HepG2 (cell line): ENCODE measurements around the gene AP4M1. TPM values are rescaled to one million over a fixed set of nuclear protein-coding genes. Genes with fewer than 3 reads are reported as not detected.

ENCODE experiments used
- ATAC-seq: fragments of 200-7000 bp; cut with Tn5 transposase; 3 replicates; pipeline ENCODE4 v1.9.1; 2020; ENCODE audit warnings: mild to moderate bottlenecking, moderate library complexity
- BruUV-seq: library from RNA; stranded (reverse); fragments of 400-500 nt; replicated peaks from 2 replicates; lab custom pipeline; 2021; lab: Mats Ljungman, UMichigan
- CTCF ChIA-PET: fragments of 300-600 bp; formaldehyde crosslinking; extraction: SDS; loops from one replicate; lab custom pipeline; 2021; ENCODE audit warnings: low total read pairs, inconsistent platforms, low intra/inter-chr PET ratio; lab: Yijun Ruan, JAX
- POLR2A ChIA-PET: fragments of 350-600 bp; sonication (Branson Sonifier 250); formaldehyde crosslinking; loops from one replicate; lab custom pipeline; 2020; ENCODE audit warnings: antibody characterized with exemption, inconsistent platforms; lab: Yijun Ruan, JAX
- DNase-seq: peaks from one replicate; pipeline ENCODE4 v3.0.0-alpha.2; 2015; ENCODE audit warnings: low spot score
- FAIRE-seq: peaks from 3 replicates; lab custom pipeline; 2011; peaks lifted over from hg19 to GRCh38; lab: Jason Lieb, UNC
- H2AFZ ChIP-seq: one replicate; pipeline ENCODE4 v1.6.1; 2011; ENCODE audit warnings: low read length, inconsistent platforms
- H3K27ac ChIP-seq: fragments of 300-600 bp; 3 replicates; pipeline ENCODE4 v1.8.0; 2011; ENCODE audit warnings: mixed run types, mild to moderate bottlenecking, mixed read lengths, low read length, inconsistent platforms; ENCODE audit not compliant: insufficient read depth; ENCODE audit errors: extremely low read length
- H3K27me3 ChIP-seq, 2 experiments: fragments of 200-600 bp in 1 of 2; 2 replicates in 1 of 2; 3 replicates in 1 of 2; pipeline versions ENCODE4 v1.6.0 to v1.8.0; 2011; ENCODE audit warnings: low read length in 2 of 2, mild to moderate bottlenecking in 2 of 2, moderate library complexity in 2 of 2, inconsistent platforms in 1 of 2; ENCODE audit not compliant: insufficient read depth in 2 of 2, control insufficient read depth in 1 of 2
- H3K36me3 ChIP-seq, 2 experiments: fragments of 200-600 bp in 1 of 2; replicated peaks in 1 of 2; 2 replicates in 1 of 2; 3 replicates in 1 of 2; pipeline versions ENCODE4 v1.5.1 to v1.8.0; 2011; ENCODE audit warnings: low read length in 2 of 2, inconsistent platforms in 1 of 2; ENCODE audit not compliant: insufficient read depth in 2 of 2, control insufficient read depth in 1 of 2
- H3K4me1 ChIP-seq: 2 replicates; pipeline ENCODE4 v1.5.1; 2012; ENCODE audit warnings: low read length, inconsistent platforms; ENCODE audit not compliant: insufficient read depth
- H3K4me2 ChIP-seq: 2 replicates; pipeline ENCODE4 v1.6.0; 2011; ENCODE audit warnings: low read depth, low read length, inconsistent platforms
- H3K4me3 ChIP-seq, 3 experiments: fragments of 200-600 bp in 1 of 3; sonication (generic), shearing (Covaris generic) in 1 of 3; replicated peaks in 1 of 3; 2 replicates each; pipeline ENCODE4 v1.5.1; 2011 to 2016; ENCODE audit warnings: low read length in 3 of 3, inconsistent platforms in 2 of 3, low read depth in 2 of 3, mild to moderate bottlenecking in 2 of 3, control low read depth in 1 of 3, mixed read lengths in 1 of 3; ENCODE audit not compliant: insufficient read depth in 1 of 3
- H3K79me2 ChIP-seq: one replicate; pipeline ENCODE4 v1.6.1; 2011; ENCODE audit warnings: low read length, inconsistent platforms; ENCODE audit not compliant: insufficient read depth
- H3K9ac ChIP-seq: 2 replicates; pipeline ENCODE4 v1.6.0; 2011; ENCODE audit warnings: mild to moderate bottlenecking, low read depth, low read length, inconsistent platforms; ENCODE audit not compliant: insufficient read depth
- H3K9me3 ChIP-seq: 2 replicates; pipeline ENCODE4 v1.5.1; 2012; ENCODE audit warnings: mild to moderate bottlenecking, low read length
- H4K20me1 ChIP-seq: 2 replicates; pipeline ENCODE4 v1.6.0; 2011; ENCODE audit warnings: inconsistent platforms, mild to moderate bottlenecking, low read length, moderate library complexity; ENCODE audit not compliant: insufficient read depth
- AGO2 ChIP-seq: fragments of 200-400 bp; formaldehyde crosslinking; optimal IDR thresholded peaks from 2 replicates; pipeline ENCODE3; 2017; ENCODE audit warnings: mild to moderate bottlenecking, low read depth, low read length, moderate library complexity
- BHLHE40 ChIP-seq: IDR thresholded peaks from 2 replicates; pipeline ENCODE4 v1.6.1; 2011; ENCODE audit warnings: low read length, improper control_type of control experiment
- CEBPB ChIP-seq: IDR thresholded peaks from 2 replicates; pipeline ENCODE4 v1.6.1; 2011; ENCODE audit warnings: low read depth, low read length, improper control_type of control experiment, borderline replicate concordance
- EED ChIP-seq: sonication (generic); formaldehyde crosslinking; IDR thresholded peaks from 2 replicates; pipeline ENCODE4 v1.5.0; 2020; ENCODE audit warnings: mild to moderate bottlenecking, missing genetic modification reagents
- FOXA3 ChIP-seq: IDR thresholded peaks from 2 replicates; pipeline ENCODE4 v1.6.1; 2016; ENCODE audit warnings: missing genetic modification reagents, missing compliant biosample characterization
- HIVEP1 ChIP-seq: sonication (generic); formaldehyde crosslinking; IDR thresholded peaks from 2 replicates; pipeline ENCODE4 v1.4.0; 2020; ENCODE audit warnings: mild to moderate bottlenecking, missing genetic modification reagents
- HNRNPLL ChIP-seq: fragments of 200-400 bp; formaldehyde crosslinking; IDR thresholded peaks from 2 replicates; pipeline ENCODE4 v1.6.1; 2017; ENCODE audit warnings: mild to moderate bottlenecking, low read depth, low read length; ENCODE audit not compliant: poor library complexity, severe bottlenecking
- IKZF4 ChIP-seq: sonication (generic); formaldehyde crosslinking; IDR thresholded peaks from 2 replicates; pipeline ENCODE4 v1.5.1; 2020; ENCODE audit warnings: borderline replicate concordance, mild to moderate bottlenecking, low read depth, missing genetic modification reagents; ENCODE audit errors: not compliant biosample characterization
- JUN ChIP-seq: sonication (generic); formaldehyde crosslinking; IDR thresholded peaks from 2 replicates; pipeline ENCODE4 v1.4.0; 2020; ENCODE audit warnings: mild to moderate bottlenecking, missing genetic modification reagents
- KLF16 ChIP-seq, 2 experiments: sonication (generic) in 1 of 2; formaldehyde crosslinking in 1 of 2; IDR thresholded peaks; 2 replicates each; pipeline versions ENCODE4 v1.6.1 to v1.8.0; 2016 to 2023; ENCODE audit warnings: missing genetic modification reagents in 2 of 2, missing compliant biosample characterization in 1 of 2
- LCORL ChIP-seq, 2 experiments: fragments of 450-650 bp in 1 of 2; sonication (generic) in 1 of 2; formaldehyde crosslinking in 1 of 2; IDR thresholded peaks; 2 replicates each; pipeline versions ENCODE4 v1.5.0 to v1.6.1; 2017 to 2020; ENCODE audit warnings: antibody characterized with exemption in 1 of 2, missing genetic modification reagents in 1 of 2
- NR2F1 ChIP-seq, 2 experiments: fragments of 450-650 bp in 1 of 2; formaldehyde crosslinking in 1 of 2; IDR thresholded peaks; 2 replicates each; pipeline versions ENCODE4 v1.5.0 to v1.6.1; 2016 to 2020; ENCODE audit warnings: mild to moderate bottlenecking in 1 of 2, missing compliant biosample characterization in 1 of 2, missing genetic modification reagents in 1 of 2, moderate library complexity in 1 of 2
- NR2F6 ChIP-seq, 2 experiments: IDR thresholded peaks; 2 replicates each; pipeline ENCODE4 v1.6.1; 2016; ENCODE audit warnings: antibody characterized with exemption in 1 of 2, mild to moderate bottlenecking in 1 of 2
- POLR2G ChIP-seq: fragments of 200-400 bp; formaldehyde crosslinking; IDR thresholded peaks from 2 replicates; pipeline ENCODE4 v1.6.1; 2018; ENCODE audit warnings: mild to moderate bottlenecking, low read depth, low read length, moderate library complexity
- RARA ChIP-seq: IDR thresholded peaks from 2 replicates; pipeline ENCODE4 v1.6.1; 2016; ENCODE audit warnings: missing genetic modification reagents, missing compliant biosample characterization
- SNAPC4 ChIP-seq: sonication (generic); formaldehyde crosslinking; IDR thresholded peaks from 2 replicates; pipeline ENCODE4 v1.4.0; 2020; ENCODE audit warnings: mild to moderate bottlenecking, missing genetic modification reagents
- TRIM24 ChIP-seq: sonication (generic); formaldehyde crosslinking; IDR thresholded peaks from 2 replicates; pipeline ENCODE4 v1.8.0; 2022; ENCODE audit warnings: mild to moderate bottlenecking, missing genetic modification reagents
- XRCC5 ChIP-seq: fragments of 200-400 bp; formaldehyde crosslinking; optimal IDR thresholded peaks from 2 replicates; pipeline ENCODE3; 2017; ENCODE audit warnings: mild to moderate bottlenecking, low read length
- ZNF326 ChIP-seq: sonication (generic); formaldehyde crosslinking; IDR thresholded peaks from 2 replicates; pipeline ENCODE4 v1.4.0; 2020; ENCODE audit warnings: missing genetic modification reagents, borderline replicate concordance
- ZNF788 ChIP-seq: sonication (generic); formaldehyde crosslinking; IDR thresholded peaks from 2 replicates; pipeline ENCODE4 v1.5.0; 2020; ENCODE audit warnings: mild to moderate bottlenecking, missing genetic modification reagents, borderline replicate concordance
- WGBS: methylation state at CpG from one replicate; pipeline ENCODE4 v1.1.6; 2017; ENCODE audit warnings: low lambda C conversion rate; 5-methylcytosine and 5-hydroxymethylcytosine counted together
- in situ Hi-C: cut with HindIII; loops from 2 replicates; pipeline ENCODE4 v1.10.0; 2017; ENCODE audit warnings: low pct_unique_long_range_greater_than_20kb; ENCODE audit not compliant: extremely low pct_ligation_motif_present
- intact Hi-C: fragments of 100-400 bp; cut with micrococcal nuclease; formaldehyde crosslinking; loops from one replicate; pipeline ENCODE4 v1.10.0; 2022; ENCODE audit not compliant: unreplicated experiment
- polyA plus RNA-seq, 8 experiments: library from polyadenylated mRNA; depleted of rRNA in 3 of 8; stranded (reverse) in 7 of 8; unstranded in 1 of 8; fragments of >200 nt; fragmentation: Illumina TruSeq in 4 of 8; extraction: Trizol in 4 of 8; gene quantifications; 2 replicates each; pipeline versions ENCODE4 v1.2.1 to v1.2.3, GENCODE V29; 2011 to 2016; ENCODE audit warnings: low read depth in 4 of 8, missing spikeins in 1 of 8, mixed read lengths in 1 of 8; ENCODE audit not compliant: insufficient read depth in 1 of 8
- total RNA-seq, 5 experiments: library from RNA; depleted of rRNA; stranded (reverse); fragments of >200 nt; fragmentation: Illumina TruSeq; extraction: Trizol; gene quantifications; 2 replicates each; pipeline ENCODE4 v1.2.3, GENCODE V29; 2016; ENCODE audit warnings: low read depth in 1 of 5

Gene AP4M1
- total and polyA plus RNA-seq, 2 of the 13 experiments (the other 11 are each of a cell fraction or from before 2014, with no cell fraction given), result 6.3 to 9.7 TPM

- in situ Hi-C loops, result no loop called here
- no peak overlapping the region for H2AFZ ChIP-seq
- peak; percentile 57 for TF ChIP-seq AGO2
- peak; percentile 51; the same call in 1 of the 2 replicates for TF ChIP-seq POLR2G
- TF ChIP-seq CEBPB, result peak; percentile 45; the same call in 1 of the 2 replicates
- TF ChIP-seq IKZF4 (CRISPR knock-in tag), result no peak
- TF ChIP-seq SNAPC4 (CRISPR knock-in tag), result no peak
- TF ChIP-seq TRIM24 (CRISPR knock-in tag), result no peak
- TF ChIP-seq FOXA3 (CRISPR knock-in tag), result 0 out of 2 replicates have a peak, but pooled peaks have one; percentile 7
- TF ChIP-seq RARA (CRISPR knock-in tag), result 0 out of 2 replicates have a peak, but pooled peaks have one; percentile 8
- TF ChIP-seq JUN (CRISPR knock-in tag), result no peak
- peak; percentile 54 for TF ChIP-seq NR2F6 (IDR thresholded peaks at IDR 0.05)
- peak; percentile 49; the same call in 1 of the 2 replicates for TF ChIP-seq NR2F6 (CRISPR knock-in tag; IDR thresholded peaks at IDR 0.05)
- TF ChIP-seq HNRNPLL, result no peak
- TF ChIP-seq ZNF326, result no peak
- no peak for TF ChIP-seq EED
- TF ChIP-seq LCORL (IDR thresholded peaks at IDR 0.05), result no peak
- TF ChIP-seq LCORL (CRISPR knock-in tag; IDR thresholded peaks at IDR 0.05), result no peak
- no peak for TF ChIP-seq HIVEP1 (CRISPR knock-in tag)
- TF ChIP-seq NR2F1 (CRISPR knock-in tag; IDR thresholded peaks at IDR 0.05), result 0 out of 4 replicates have a peak, but pooled peaks of 1 of the 2 experiments have one; percentile 14
- no peak for TF ChIP-seq BHLHE40
- no peak for TF ChIP-seq ZNF788
- no peak for TF ChIP-seq XRCC5
- TF ChIP-seq KLF16 (CRISPR knock-in tag; IDR thresholded peaks at IDR 0.05), result no peak
Observed at GRCh38 chr7:100065452-100066186, 35.8 kb upstream of the AP4M1 start.

More at GRCh38 chr7:100065452-100066186, 35.8 kb upstream of the AP4M1 start:
- FAIRE-seq, result peak; percentile 57
- H3K36me3 ChIP-seq, result peaks cover 7 to 31% of the 10 kb centered on the region in 2 experiments
- H3K27ac ChIP-seq, result no peak overlapping the region
- H3K27me3 ChIP-seq, result no peaks in the 10 kb centered on the region
- WGBS, result 75% methylated on average over 8 of the region's 8 CpGs
- H3K4me3 ChIP-seq, result no peak overlapping the region
- CTCF ChIA-PET, result no interaction called here
- no peaks in the 10 kb centered on the region for H4K20me1 ChIP-seq
- BruUV-seq, result no TSS peak
- DNase-seq, result no peak
- ATAC-seq, result peak; percentile 22
- peaks cover 14% of the 10 kb centered on the region for H3K4me1 ChIP-seq
- POLR2A ChIA-PET, result interaction anchor here (0.8 kb wide), 1 partner anchor 13 kb away, joined by 3 read pairs; no protein-coding TSS in a partner anchor
- H3K9me3 ChIP-seq, result no peaks in the 10 kb centered on the region
- no peaks in the 10 kb centered on the region for H3K79me2 ChIP-seq
- no peak overlapping the region for H3K4me2 ChIP-seq
- intact Hi-C loops, result loop anchor here (1.0 kb wide), 1 partner anchor 9 kb away; no protein-coding TSS in a partner anchor
- H3K9ac ChIP-seq, result no peak overlapping the region
